ENCODE results near the gene AP2A2.

AP2A2 gene

GRCh38 chr11:933142-933851, 7.6 kb downstream of the AP2A2 start:
- TF ChIP-seq, protein P1, sequence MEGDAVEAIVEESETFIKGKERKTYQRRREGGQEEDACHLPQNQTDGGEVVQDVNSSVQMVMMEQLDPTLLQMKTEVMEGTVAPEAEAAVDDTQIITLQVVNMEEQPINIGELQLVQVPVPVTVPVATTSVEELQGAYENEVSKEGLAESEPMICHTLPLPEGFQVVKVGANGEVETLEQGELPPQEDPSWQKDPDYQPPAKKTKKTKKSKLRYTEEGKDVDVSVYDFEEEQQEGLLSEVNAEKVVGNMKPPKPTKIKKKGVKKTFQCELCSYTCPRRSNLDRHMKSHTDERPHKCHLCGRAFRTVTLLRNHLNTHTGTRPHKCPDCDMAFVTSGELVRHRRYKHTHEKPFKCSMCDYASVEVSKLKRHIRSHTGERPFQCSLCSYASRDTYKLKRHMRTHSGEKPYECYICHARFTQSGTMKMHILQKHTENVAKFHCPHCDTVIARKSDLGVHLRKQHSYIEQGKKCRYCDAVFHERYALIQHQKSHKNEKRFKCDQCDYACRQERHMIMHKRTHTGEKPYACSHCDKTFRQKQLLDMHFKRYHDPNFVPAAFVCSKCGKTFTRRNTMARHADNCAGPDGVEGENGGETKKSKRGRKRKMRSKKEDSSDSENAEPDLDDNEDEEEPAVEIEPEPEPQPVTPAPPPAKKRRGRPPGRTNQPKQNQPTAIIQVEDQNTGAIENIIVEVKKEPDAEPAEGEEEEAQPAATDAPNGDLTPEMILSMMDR (IDR thresholded peaks at IDR 0.05; ENCODE audit: low read depth, low read length), result no peak
- DNase-seq (ENCODE audit: extremely low read depth, low read depth), result no peak

DNA sequence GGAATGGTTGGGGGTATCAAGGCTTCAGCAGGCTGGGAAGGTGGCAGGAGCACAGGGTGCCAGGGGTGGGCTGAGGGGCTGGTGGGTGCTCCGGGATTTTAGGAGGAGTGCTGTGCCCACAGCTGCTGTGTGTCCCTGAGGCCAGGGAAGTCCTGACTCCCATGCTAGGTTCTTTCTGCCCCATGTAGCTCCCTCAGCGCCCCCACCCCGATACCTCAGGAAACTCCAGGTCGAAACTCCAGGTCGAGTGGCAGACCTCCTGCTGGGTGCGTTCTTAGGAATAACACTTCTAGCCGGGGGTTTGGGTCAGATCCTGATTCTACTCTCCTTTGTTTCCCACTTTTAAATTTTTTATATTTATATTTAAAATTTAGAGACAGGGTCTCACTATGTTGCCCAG, 8.3 kb downstream of the AP2A2 start:
- TF ChIP-seq, protein P1 (IDR thresholded peaks at IDR 0.05; ENCODE audit: low read depth, low read length), result no peak
- no peak for DNase-seq (ENCODE audit: extremely low read depth, low read depth)

- no peak for DNase-seq (ENCODE audit: extremely low read depth, low read depth)
- TF ChIP-seq, protein P1 (IDR thresholded peaks at IDR 0.05; ENCODE audit: low read depth, low read length), result no peak
Observed at GRCh38 chr11:934527-934926, 8.9 kb downstream of the AP2A2 start.

- TF ChIP-seq, protein P1 (IDR thresholded peaks at IDR 0.05; ENCODE audit: low read depth, low read length), result no peak
- DNase-seq (ENCODE audit: extremely low read depth, low read depth), result no peak
Observed at GRCh38 chr11:936199-936598, 10.5 kb downstream of the AP2A2 start.

- TF ChIP-seq, protein P1 (IDR thresholded peaks at IDR 0.05; ENCODE audit: low read depth, low read length), result no peak
- no peak for DNase-seq (ENCODE audit: extremely low read depth, low read depth)
Observed at GRCh38 chr11:937841-938261, 12.2 kb downstream of the AP2A2 start.

- no peak for DNase-seq (ENCODE audit: extremely low read depth, low read depth)
- TF ChIP-seq, protein P1 (IDR thresholded peaks at IDR 0.05; ENCODE audit: low read depth, low read length), result no peak
Observed at GRCh38 chr11:940496-941135, 14.9 kb downstream of the AP2A2 start.

GRCh38 chr11:942823-943222, 17.2 kb downstream of the AP2A2 start:
- TF ChIP-seq, protein P1 (IDR thresholded peaks at IDR 0.05; ENCODE audit: low read depth, low read length), result no peak
- no peak for DNase-seq (ENCODE audit: extremely low read depth, low read depth)

All from AG09319 (cell line).